HG02610 (cell line): ENCODE results near the gene POLR3A.

Experiments used
- ATAC-seq: cut with Tn5 transposase; IDR thresholded peaks from one replicate; pipeline ENCODE4 v1.9.1; 2021; ENCODE audit warnings: mild to moderate bottlenecking, moderate library complexity; ENCODE audit not compliant: unreplicated experiment

Gene POLR3A

DNA sequence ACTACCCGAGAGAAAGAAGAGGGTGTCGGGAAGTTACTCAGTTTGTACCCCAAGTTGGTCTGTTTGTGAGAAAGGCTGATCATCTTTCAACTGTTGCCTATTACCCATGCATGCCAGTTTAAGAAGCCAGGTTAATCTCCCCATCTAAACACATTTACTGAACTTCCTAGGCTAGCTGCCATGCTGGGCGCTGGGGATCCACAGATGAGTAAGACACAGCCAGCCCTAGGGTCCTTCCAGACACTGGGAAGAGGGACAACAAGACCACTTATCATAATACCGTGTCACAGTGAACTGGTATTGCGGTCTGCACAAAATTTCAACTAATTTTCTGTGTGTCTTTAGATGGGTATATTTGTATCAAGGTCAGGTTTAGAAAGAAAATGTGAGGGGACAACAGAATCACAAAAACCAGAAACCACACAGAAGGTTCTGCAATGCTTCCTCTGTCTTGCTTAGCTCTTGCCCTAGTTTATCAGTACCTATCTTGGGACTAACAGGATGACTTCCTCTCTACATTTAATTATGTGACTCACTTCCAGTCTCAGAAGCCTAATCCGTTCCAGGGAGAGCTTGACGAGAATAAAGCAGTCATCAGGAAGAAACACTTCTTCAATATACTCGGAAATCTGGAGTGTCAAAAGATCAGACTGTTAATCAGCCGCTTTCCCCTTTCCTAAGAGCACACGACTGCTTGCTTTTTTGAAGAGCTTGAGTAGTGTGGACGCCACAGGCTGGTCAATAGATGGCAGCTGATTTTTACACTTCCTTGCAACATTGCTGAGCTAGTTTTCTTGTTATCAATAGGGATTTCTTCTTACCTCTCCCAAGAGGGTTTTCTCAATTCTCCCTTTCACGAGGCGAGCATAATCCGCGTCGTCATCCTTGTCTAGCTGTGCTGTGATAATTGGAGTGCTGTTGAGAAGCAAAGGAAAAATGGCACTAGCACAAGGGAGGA is 45.7 kb downstream of the POLR3A start:
- no peak for ATAC-seq

DNA sequence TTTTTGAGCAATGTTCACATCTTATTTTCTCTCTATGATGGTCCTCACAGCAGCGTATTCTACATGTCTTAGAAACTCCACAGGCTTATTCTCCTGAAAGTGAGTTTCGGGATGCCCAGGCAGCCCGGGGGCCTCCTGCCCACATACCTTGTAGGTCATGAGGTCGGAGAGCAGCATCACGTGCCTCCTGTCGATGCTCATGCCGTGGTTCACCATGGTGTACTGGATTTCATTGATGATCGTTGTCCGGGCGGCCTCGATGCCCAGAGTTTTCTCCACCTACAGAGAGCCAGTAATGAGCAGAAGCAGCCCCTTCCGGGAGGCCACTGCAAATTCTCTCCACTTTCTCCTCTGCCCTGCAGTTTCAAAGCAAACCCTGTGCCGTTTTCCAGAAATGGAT is 48.0 kb downstream of the POLR3A start:
- ATAC-seq = no peak

DNA sequence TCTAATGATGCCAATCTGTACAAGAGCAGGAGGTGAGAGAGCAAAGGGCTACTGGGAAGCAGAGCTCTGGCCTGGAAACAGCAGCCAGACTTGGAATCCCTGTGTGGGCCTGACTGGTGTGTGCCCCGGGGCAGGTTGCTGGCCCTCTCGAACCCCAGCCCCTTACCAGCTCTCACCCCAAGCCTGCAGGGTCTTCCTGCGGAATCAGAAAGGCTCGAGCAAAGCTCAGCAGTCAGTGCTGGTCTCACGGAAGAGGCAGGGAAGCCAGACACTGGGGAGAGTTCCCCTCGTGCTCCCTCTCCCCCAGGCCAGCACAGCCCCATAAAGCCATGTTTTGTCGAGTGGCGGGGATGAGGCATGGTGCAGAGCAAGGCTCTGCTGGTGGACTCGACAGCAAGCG is 50.1 kb downstream of the POLR3A start:
- ATAC-seq = no peak

DNA sequence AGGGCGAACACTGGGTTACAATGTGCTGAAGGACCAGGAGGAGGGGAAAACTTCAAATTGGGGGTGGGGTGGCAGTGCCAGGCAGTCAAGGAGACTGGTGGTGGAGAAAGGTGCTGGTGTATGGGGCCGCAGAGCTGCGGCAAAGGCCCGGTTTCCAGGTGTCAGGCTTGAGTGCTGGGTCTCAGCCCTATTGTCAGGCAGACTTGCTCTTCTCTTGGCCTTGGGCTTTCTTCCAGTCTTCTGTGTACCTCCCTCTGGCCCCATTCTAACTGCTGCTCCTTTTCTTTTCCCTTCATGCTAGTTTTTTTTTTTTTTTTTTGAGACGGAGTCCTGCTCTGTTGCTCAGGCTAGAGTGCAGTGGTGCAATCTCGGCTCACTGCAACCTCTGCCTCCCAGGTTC is 51.0 kb downstream of the POLR3A start:
- no peak for ATAC-seq

DNA sequence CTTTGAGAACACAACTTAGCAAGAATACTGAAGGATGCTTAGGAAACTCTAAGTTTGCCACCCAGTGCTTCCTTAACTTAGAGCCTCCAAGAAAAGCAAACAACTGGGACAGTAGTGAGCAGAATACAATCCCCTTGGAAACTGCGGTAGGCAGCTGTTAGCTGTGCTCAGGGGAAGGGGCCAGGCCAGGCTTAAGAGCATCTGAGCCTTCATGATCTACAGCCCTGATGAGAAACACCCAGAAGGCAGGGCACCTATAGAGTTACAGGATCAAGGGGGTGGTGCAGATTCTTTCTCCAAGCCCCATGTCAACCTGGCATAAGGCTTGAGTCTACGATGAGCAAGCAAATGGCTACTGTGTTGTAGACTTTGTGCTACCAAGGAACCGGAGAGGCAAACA is 51.4 kb downstream of the POLR3A start:
- no peak for ATAC-seq

DNA sequence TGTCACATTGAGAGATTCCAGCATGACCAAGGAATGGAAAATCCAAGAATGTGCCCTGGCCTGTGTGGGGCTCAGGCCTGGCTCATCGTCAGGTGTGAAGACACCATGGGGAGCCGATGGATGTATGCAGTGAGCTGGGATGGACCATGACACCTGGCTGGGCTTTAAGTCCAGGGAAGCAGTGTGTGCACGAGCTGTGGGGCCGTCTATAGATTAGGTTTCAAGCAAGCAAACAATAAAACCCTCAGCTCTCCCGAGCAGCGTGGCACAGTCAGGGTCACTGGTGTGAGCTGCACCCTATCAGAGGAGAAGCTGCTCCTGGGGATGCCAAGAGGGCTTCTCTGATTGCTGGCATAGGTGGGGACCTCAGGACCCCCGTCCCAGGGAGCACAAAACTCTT is 52.3 kb downstream of the POLR3A start:
- ATAC-seq = no peak

DNA sequence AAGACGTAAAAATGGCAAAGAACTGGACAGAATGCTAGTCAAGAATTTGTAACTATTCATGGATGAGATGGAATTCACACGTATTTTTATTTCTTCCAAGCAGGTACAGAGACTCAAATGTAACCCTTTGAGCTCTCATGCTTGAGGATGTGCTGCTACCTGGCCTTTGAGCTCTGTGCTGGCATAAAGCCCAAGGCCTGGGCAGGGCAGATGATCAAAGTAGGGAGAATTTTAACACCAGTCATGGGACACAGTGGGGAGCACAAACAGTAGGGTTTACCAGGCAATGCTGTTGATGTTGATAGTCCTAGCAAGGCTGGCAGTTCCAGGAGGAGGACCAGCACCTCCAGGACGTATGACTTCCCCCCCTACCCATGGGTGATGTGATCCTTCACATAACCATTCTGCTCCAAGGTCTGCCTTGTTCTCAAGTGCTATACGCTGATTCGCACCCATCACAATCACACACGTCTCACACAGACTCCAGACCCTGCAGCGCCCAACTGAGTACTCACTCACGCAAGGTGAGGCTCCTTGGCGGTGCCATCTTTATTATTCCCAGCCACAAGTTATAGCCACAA is 54.1 kb downstream of the POLR3A start:
- no peak for ATAC-seq

DNA sequence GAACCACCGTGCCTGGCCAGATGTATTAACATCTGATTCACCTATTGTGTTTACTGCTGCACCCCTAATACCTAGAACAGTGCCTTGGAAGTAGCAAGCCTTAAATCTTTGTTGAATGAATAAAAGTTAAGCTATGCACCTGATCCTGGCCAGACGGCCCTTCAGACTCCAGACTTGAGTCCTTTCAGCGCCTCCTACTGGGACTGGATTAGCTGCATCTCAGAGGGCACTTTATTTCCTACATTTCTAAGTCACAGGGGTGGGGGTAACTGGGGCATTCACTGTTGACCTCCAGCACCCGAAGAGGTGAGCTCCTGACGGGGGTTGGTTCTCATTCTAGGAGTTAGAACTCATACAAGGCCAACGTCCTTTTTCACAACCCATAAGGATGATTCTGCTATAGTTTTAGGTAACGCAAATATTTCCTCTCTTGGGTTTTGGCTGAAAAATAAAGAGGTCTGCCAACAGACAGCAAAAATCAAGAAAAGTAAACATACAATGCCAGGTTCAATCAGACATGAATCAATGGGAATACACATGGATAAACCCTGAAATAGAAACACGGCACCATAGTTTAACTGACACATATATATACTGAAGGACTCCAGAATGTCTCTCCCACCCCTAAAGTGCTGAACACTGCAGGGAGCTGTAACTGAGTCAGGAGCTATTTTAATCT is 54.8 kb downstream of the POLR3A start:
- ATAC-seq = no peak

DNA sequence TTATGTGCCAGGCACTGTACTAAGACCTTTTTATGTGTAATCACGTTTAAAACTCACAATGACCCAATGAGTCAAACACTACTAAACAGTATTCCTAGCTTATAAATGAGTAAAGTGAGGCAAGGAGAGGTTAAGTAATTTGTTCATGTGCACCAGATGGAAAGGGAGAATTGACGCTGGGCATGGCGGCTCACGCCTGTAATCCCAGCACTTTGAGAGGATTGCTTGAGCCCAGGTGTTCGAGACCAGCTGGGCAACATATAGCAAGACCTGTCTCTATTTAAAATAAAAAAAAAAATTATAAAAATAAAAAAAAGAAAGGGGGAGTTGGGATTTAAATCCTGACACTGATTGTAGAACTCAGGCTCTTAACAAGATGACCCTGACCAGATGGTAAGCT is 56.0 kb downstream of the POLR3A start:
- ATAC-seq = no peak

DNA sequence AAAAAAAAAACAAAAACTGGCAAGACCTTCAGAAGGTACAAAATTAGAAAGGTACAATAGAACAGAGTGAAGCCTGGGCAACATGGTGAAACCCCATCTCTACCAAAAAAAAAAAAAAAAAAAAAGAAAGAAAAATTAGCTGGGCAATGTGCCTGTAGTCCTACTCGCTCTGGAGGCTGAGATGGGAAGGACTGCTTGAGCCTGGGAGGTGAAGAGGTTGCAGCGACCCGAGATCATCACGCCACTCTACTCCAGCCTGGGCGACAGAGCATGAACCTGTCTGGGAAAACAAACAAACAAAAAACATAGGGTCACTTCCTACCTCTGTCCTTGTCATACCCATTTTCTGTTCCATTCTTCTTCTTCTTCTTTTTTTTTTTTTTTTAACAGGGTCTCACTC is 57.2 kb downstream of the POLR3A start:
- no peak for ATAC-seq

DNA sequence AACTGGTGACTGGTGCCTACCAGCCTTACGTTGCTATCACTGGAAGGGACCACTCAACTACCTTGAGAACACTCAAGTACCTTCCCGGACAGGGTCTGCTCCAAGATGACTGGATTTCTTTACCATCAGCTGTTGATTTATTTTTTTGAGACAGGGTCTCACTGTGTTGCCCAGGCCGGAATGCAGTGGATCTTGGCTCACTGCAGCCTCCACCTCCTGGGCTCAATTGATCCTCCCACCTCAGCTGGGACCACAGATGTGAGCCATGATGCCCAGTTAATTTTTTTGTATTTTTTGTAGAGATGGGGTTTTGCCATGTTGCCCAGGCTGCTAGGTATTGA is 57.5 kb downstream of the POLR3A start:
- ATAC-seq = no peak

DNA sequence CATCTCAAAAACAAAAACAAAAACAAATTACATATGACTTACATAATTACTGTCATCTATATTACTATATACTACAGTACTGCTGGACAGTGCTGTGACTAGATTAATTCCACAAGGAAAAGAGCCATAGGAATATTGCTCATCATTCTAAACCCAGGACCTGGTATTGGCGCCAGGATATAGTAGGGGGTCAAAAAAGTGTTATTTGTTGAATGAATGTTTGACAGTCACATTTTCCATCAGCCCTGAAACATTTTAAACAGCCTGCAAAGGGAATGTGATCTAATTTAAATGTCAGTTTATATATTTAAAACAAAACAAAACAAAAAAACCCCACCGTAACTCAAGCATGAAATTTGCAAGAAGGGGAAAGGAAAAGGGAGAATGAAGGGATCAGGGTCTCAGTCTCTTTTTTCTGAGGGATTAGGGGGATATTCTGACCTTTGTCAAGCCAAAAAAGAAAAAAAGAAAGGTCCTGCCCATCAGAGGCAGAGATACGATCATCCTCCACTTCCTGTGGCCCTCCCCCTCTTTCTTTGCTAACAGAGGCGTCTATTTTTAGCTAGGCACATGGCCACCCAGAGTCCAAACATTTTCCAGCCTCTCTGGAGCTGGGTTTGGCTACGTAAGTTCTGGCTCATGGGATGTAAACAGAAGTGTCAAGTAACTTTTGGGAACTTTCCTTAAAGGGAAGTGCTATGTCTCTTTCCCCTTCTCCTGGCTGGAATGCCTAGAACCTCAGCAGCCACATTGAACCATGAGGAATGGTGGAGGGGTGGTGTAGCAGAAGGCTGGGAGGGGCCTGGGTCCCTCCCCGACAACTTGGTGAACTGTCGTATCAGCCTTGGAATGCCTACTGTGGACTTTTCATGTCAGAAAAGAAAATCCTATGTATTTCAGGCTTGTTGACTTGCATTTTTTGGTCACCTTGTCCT is 58.2 kb downstream of the POLR3A start:
- ATAC-seq = no peak

DNA sequence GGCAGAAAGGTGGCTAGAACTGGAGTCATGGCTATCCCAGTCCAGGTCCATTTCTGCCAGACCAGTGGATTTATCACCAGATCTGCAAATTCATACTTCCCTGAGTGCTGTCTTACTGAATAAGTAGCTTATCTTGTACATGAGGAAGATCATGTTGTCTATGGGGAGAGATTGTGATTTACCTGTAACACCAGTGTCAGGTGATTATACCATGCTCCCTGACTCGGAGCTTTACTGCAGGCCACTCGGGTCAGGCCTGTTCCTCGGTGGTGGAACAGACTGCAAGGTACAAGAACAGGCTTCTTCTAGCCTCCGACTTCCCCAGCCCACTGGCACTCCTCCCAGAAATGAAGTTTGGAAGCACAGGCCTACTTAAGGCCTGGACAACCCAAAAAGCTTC is 60.2 kb downstream of the POLR3A start:
- no peak for ATAC-seq

DNA sequence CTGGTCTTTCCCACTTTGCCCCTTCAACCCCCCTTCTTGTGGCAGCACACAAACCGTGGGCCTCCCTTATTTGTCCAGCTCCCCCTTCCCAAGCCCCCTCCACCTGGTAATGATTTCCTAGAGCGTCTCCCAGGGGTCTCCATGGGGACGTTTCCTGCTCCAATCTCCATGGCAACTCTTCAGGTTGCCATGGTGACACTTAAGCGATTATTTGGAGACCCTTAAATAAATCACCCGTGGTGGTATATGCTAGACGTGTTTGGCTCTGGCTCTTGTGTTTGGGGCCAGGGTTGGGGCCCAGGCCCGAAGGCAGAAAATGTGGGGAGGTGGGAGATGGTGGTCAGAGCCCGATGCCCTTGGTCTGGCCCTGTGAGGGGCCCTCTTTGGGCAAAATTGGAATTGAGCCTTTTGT is 61.7 kb downstream of the POLR3A start:
- ATAC-seq = no peak

DNA sequence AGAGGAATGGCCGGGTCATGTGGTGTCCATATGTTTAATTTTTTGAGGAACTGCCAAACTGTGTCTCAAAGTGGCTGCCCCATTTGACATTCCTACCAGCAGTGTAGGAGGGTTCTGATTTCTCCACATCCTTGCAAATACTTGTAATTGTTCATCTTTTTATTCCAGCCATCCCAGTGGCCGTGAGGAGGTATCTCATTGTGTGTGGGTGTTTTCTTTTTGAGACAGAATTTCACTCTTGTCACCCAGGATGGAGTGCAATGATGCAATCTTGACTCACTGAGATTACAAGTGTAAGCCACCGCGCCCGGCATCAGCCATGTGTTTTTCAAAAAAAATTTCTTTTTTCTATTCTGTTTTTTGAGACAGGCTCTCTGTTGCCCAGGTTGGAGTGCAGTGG is 64.0 kb downstream of the POLR3A start:
- ATAC-seq = no peak

DNA sequence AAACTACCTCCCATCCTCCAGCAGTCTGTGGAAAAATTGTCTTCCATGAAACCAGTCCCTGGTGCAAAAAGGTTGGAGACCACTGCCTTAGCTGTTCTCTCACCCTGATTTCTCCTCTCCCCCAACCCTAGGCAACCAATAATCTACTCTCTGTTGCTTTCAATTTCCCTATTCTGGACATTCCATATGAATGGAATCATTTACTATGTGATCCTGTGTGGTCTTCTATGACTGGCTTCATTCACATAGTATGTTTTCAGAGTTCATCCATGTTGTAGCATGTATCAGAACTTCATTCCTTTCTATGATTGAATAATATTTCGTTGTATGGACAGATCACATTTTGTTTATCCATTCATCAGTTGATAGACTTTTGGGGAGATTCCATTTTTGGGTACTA is 64.5 kb downstream of the POLR3A start:
- no peak for ATAC-seq

DNA sequence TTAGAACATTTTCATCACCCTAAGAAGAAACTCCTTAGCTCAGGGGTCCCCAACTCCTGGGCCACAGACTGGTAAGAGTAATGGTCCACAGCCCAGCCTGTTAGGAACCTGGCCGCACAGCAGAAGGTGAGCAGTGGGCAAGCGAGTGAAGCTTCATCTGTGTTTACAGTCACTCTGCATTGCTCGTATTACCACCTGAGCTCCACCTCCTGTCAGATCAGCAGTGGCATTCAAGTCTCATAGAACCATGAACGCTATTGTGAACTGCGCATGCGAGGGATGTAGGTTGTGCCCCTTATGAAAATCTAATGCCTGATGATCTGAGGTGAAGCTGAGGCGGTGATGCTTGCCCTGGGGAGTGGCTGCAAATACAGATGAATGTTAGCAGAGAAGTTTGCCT is 65.4 kb downstream of the POLR3A start:
- ATAC-seq = no peak

DNA sequence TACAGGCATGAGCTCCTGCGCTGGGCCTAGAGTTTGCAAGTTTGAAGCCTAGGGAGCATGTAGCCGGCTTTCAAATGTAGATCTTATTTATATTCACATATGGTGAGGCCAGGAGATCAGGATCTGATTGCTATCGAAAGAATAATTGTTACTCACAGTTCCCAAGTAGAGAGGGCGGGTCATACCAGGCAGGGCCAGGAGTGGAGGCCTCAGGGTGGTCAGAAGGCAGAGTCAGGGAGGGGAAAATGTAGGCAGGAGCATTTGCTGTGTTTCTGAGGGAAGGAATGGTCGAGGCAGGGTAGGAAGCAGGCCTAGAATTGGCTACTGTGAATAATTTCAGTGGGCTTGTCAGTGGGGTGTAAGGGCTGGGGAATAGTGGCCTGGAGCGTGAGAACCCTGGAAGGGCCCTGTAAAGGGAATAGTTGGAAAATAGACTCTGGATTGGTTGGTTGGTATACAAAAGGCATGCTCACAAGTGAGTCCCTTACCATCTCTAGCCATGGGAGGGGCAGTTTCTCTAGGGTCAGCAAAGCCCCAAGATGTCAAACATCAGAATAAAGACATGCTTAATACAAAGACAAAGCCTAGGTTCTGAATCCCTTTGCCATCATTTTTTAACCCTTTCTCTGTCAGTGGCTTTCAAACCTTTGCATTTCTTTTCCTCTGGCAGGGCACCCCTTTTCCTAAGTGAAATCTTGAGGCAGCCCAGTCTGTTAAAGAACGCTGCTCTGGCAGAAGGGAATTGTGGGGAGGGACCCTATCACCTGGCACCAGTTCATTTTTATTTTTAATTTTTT is 66.8 kb downstream of the POLR3A start:
- no peak for ATAC-seq

DNA sequence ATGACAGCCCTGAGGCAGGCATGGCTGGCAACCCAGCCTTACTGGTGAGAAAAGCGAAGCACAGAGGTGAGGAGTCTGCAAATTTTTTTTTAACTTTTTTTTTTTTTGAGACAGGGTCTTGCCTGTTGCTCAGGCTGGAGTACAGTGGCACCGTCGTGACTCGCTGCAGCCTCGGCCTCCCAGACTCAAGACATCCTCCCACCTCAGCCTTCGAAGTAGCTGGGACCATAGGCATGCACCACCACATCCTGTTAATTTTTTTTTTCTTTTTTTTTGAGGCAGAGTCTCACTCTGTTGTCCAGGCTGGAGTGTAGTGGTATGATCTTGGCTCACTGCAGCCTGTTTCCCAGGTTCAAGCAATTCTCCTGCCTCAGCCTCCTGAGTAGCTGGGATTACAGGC is 67.6 kb downstream of the POLR3A start:
- ATAC-seq = no peak

DNA sequence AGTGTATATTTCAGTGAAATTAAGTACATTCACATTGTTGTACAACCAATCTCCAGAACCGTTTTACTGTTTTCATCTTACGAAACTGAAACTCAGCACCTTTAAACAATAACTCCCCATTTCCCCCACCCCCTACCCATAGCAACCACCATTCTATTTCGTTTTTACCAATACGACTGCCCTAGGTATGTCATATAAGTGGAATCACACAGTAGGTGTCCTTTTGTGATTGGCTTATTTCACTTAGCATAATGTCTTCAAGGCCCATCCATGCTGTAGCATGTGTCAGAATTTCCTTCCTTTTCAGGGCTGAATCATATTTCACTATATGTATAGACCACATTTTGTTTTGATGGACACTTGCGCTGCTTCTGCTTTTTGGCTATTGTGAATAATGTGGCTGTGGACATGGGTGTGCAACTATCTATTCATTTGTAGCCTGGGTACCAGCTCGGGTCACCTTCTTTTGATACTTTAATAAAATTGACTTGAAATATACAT is 68.4 kb downstream of the POLR3A start:
- ATAC-seq = no peak
